ENCODE results near the gene ADCY2.

DNA sequence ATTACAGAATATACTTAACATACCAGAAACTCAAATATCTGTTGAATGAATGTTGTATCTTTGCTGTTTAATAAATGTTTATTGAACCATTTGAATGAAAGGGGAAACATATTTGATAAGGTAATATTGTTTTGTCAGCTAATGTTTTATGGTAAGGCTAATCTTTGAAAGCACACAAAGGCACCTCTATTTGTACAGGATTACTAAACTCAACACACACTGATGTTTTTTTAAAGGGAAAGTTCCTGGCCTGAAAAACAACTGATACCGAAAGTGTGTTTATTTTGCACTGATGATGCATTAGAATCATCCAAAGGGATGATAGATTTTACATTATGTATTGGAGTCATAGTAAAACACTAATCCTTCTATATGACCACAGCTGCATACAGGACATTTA is 82.5 kb downstream of the ADCY2 start:
- TF ChIP-seq, protein P1, sequence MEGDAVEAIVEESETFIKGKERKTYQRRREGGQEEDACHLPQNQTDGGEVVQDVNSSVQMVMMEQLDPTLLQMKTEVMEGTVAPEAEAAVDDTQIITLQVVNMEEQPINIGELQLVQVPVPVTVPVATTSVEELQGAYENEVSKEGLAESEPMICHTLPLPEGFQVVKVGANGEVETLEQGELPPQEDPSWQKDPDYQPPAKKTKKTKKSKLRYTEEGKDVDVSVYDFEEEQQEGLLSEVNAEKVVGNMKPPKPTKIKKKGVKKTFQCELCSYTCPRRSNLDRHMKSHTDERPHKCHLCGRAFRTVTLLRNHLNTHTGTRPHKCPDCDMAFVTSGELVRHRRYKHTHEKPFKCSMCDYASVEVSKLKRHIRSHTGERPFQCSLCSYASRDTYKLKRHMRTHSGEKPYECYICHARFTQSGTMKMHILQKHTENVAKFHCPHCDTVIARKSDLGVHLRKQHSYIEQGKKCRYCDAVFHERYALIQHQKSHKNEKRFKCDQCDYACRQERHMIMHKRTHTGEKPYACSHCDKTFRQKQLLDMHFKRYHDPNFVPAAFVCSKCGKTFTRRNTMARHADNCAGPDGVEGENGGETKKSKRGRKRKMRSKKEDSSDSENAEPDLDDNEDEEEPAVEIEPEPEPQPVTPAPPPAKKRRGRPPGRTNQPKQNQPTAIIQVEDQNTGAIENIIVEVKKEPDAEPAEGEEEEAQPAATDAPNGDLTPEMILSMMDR (IDR thresholded peaks at IDR 0.05), result no peak
- TF ChIP-seq, protein P2, sequence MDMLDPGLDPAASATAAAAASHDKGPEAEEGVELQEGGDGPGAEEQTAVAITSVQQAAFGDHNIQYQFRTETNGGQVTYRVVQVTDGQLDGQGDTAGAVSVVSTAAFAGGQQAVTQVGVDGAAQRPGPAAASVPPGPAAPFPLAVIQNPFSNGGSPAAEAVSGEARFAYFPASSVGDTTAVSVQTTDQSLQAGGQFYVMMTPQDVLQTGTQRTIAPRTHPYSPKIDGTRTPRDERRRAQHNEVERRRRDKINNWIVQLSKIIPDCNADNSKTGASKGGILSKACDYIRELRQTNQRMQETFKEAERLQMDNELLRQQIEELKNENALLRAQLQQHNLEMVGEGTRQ (IDR thresholded peaks at IDR 0.05; ENCODE audit: borderline replicate concordance, low read depth, low read length), result no peak
- no peak for TF ChIP-seq EZH2phosphoT487 (IDR thresholded peaks at IDR 0.05; ENCODE audit: borderline replicate concordance, low read depth)

Measured in SK-N-SH (cell line).